SU-DHL-6 (cell line): ENCODE results near the gene SELE.

Experiments used
- H2AFZ ChIP-seq: fragments of 200-600 bp; sonication (generic); 2 replicates; pipeline ENCODE4 v1.6.1; 2014; ENCODE audit warnings: low read depth, mild to moderate bottlenecking, moderate library complexity, mixed read lengths, antibody characterized with exemption, low read length; ENCODE audit not compliant: severe bottlenecking
- H3F3A ChIP-seq: fragments of 200-600 bp; shearing (Covaris generic); 2 replicates; pipeline ENCODE4 v1.6.0; 2016; ENCODE audit warnings: antibody characterized with exemption, mild to moderate bottlenecking; ENCODE audit not compliant: insufficient read depth
- H3K27ac ChIP-seq: fragments of 200-600 bp; sonication (generic); 2 replicates; pipeline ENCODE4 v1.5.1; 2016; ENCODE audit warnings: low read depth, mild to moderate bottlenecking, low read length, moderate library complexity, mixed read lengths
- H3K27me3 ChIP-seq: fragments of 200-600 bp; sonication (generic), shearing (Covaris generic); 2 replicates; pipeline ENCODE4 v1.6.0; 2014; ENCODE audit warnings: mild to moderate bottlenecking, low read length
- H3K36me3 ChIP-seq: fragments of 200-600 bp; sonication (generic); 2 replicates; pipeline ENCODE4 v1.6.1; 2014; ENCODE audit warnings: mild to moderate bottlenecking, low read length, mixed read lengths
- H3K4me2 ChIP-seq: fragments of 300-600, 200-600 bp; shearing (Covaris generic), sonication (generic); 2 replicates; pipeline ENCODE4 v1.6.0; 2014; ENCODE audit warnings: low read length, low read depth, mild to moderate bottlenecking; ENCODE audit not compliant: poor library complexity, severe bottlenecking
- H3K4me3 ChIP-seq: fragments of 200-600 bp; sonication (generic); 2 replicates; pipeline ENCODE4 v1.5.1; 2014; ENCODE audit warnings: antibody characterized with exemption, low read length, mild to moderate bottlenecking, mixed read lengths; ENCODE audit not compliant: insufficient read depth, poor library complexity, severe bottlenecking
- H3K79me2 ChIP-seq: fragments of 200-600 bp; sonication (generic); 2 replicates; pipeline ENCODE4 v1.6.1; 2014; ENCODE audit warnings: mild to moderate bottlenecking, low read length, moderate library complexity; ENCODE audit not compliant: insufficient read depth
- H3K9ac ChIP-seq: fragments of 200-600 bp; sonication (generic); 2 replicates; pipeline ENCODE4 v1.7.0; 2014; ENCODE audit warnings: mild to moderate bottlenecking, low read length
- H3K9me2 ChIP-seq: fragments of 200-600 bp; sonication (generic); replicated peaks from 2 replicates; pipeline ENCODE4 v1.6.1; 2014; ENCODE audit warnings: low read length; ENCODE audit not compliant: insufficient read depth
- H3K9me3 ChIP-seq: fragments of 200-600 bp; sonication (generic); 2 replicates; pipeline ENCODE4 v1.6.1; 2014; ENCODE audit warnings: low read length, mixed read lengths; ENCODE audit not compliant: insufficient read depth
- H4K20me1 ChIP-seq: fragments of 200-600 bp; sonication (generic); 2 replicates; pipeline ENCODE4 v1.6.1; 2014; ENCODE audit warnings: low read depth, mild to moderate bottlenecking, antibody characterized with exemption, low read length, moderate library complexity, mixed read lengths
- CTCF ChIP-seq: fragments of 200-600 bp; sonication (generic); IDR thresholded peaks from one replicate; pipeline ENCODE4 v1.5.1; 2017; ENCODE audit warnings: antibody characterized with exemption, mild to moderate bottlenecking, low read length, moderate library complexity; ENCODE audit not compliant: insufficient read depth, poor library complexity, severe bottlenecking
- EZH2phosphoT487 ChIP-seq: fragments of 200-600 bp; sonication (generic), shearing (Covaris generic); conservative IDR thresholded peaks from 2 replicates; pipeline ENCODE4 v1.6.1; 2018; ENCODE audit warnings: mild to moderate bottlenecking, antibody characterized with exemption, low read length, moderate library complexity, mixed read lengths

The SELE gene

GRCh38 chr1:169733924-169734323 lies at the start of gene SELE:
Gene SELE (minus strand): TSS chr1:169734079. CDS start chr1:169733612, 467 bp downstream.
- no peak within 1 kb of the TSS for H3K4me2 ChIP-seq
- H3K27me3 ChIP-seq = no peaks in the 10 kb centered on the region

GRCh38 chr1:169782596-169782995 lies 48.7 kb upstream of the SELE start:
- Histone ChIP-seq H3K79me2 (no peaks in the 10 kb centered on the region), H3K9me3 (no peaks in the 10 kb centered on the region), H3F3A (no peaks in the 10 kb centered on the region), H3K27ac (no peak overlapping the region), H3K4me3 (no peak overlapping the region), H3K4me2 (no peak overlapping the region), H3K36me3 (no peaks in the 10 kb centered on the region), H3K27me3 (no peaks in the 10 kb centered on the region), H3K9me2 (no peaks in the 10 kb centered on the region), H4K20me1 (no peaks in the 10 kb centered on the region), H3K9ac (no peak overlapping the region), H2AFZ (no peak overlapping the region)
- TF ChIP-seq EZH2phosphoT487 = no peak
- no peak for TF ChIP-seq CTCF

More at GRCh38 chr1:169733924-169734323, at the start of gene SELE:
- Histone ChIP-seq H3K9me2 (no peaks in the 10 kb centered on the region), H3K36me3 (no peaks in the 10 kb centered on the region), H3K79me2 (no peaks in the 10 kb centered on the region), H3F3A (no peaks in the 10 kb centered on the region), H3K4me3 (no peak within 1 kb of the TSS), H3K9ac (no peak within 1 kb of the TSS), H3K9me3 (no peaks in the 10 kb centered on the region; the same call in 1 of the 2 replicates), H2AFZ (no peak within 1 kb of the TSS), H4K20me1 (no peaks in the 10 kb centered on the region), H3K27ac (no peak within 1 kb of the TSS)
- no peak for TF ChIP-seq EZH2phosphoT487
- no peak for TF ChIP-seq CTCF

- H3K4me2 ChIP-seq = no peak overlapping the region
- TF ChIP-seq EZH2phosphoT487 (no peak), CTCF (no peak)
- H2AFZ ChIP-seq = no peak overlapping the region
- no peaks in the 10 kb centered on the region for H3K79me2 ChIP-seq
- no peaks in the 10 kb centered on the region for H3K27me3 ChIP-seq
- H3K36me3 ChIP-seq = no peaks in the 10 kb centered on the region
- no peaks in the 10 kb centered on the region for H4K20me1 ChIP-seq
- no peaks in the 10 kb centered on the region for H3K9me3 ChIP-seq
- no peaks in the 10 kb centered on the region for H3K9me2 ChIP-seq
- H3F3A ChIP-seq = no peaks in the 10 kb centered on the region
- H3K27ac ChIP-seq = no peak overlapping the region
- no peak overlapping the region for H3K4me3 ChIP-seq
- no peak overlapping the region for H3K9ac ChIP-seq
Measured at GRCh38 chr1:169779970-169780369, 46.1 kb upstream of the SELE start.
